Measurements from ENCODE around the gene RILPL1.
"Not testable (repeated sequence)": the region's sequence is repeated elsewhere in the genome, so short reads cannot be mapped to it uniquely, and the experiment has no call there.

Gene RILPL1

DNA sequence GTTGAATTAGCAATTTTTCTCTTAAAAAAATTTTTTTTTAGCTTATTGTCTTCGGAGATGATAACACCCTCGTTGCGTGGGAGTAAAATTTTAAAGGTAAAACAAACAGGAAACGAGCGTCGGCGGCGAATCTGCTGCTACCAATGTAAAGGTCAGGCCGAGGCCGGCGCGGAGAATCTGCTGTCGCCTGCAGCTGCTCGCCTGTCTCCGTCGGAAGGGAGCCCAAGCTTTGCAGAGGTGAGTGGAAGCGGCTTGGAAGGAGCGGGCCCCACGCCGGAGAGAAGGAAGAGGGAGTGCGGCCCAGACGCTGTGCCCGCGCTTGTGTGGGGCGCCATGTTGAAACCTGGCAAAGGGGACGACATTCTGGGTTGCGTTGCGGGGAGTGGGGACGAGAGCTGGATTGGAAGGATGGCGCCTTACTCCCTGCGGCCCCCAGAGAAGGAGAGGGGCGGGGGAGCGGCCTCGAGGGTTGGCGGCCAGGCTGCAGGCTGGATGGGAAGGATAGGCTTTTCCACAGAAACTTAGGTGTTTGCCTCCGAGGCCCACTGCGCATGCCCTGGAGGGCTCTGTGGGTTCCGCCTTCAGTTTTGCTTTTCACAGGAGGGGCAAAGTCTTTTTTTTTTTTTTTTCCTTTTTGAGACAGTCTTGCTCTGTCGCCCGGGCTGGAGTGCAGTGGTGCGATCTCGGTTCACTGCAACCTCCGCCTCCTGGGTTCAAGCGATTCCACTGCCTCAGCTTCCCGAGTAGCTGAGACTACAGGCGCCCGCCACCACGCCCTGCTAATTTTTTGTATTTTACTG is 75.3 kb downstream of the RILPL1 start, which contains the start of gene SNRNP35:
Gene SNRNP35 (plus strand): TSS at position 160 of the 800 bp plus-strand sequence. CDS start 7,402 bp downstream, outside the sequence.
- no peak for FAIRE-seq

DNA sequence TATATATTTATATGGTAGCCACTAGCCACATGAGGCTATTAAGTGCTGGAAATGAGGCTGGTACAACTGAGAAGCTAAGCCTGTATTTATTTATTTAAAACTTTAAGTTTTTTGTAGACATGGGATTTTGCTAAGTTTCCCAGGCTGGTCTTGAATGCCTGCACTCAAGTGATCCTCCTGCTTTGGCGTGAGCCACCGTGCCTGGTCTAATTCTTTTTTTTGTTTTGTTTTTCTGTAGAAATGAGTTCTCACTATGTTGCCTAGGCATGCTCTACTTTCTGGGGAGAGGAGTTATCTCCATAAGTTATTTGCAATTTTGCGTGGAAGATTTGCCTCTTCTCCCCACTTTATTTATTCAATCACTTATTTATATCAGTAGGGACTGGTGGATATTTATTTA is 80.4 kb downstream of the RILPL1 start:
- FAIRE-seq = no peak

DNA sequence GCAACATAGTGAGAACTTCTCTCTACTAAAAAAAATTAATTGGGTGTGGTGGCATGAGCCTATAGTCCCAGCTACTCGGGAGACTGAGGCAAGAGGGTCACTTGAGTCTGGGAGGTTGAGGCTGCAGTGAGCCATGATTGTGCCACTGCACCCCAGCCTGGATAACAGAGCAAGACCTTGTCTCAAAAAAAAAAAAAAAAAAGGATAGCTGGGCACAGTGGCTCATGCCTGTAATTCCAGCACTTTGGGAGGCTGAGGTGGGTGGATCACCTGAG is 81.3 kb downstream of the RILPL1 start:
- FAIRE-seq = not testable (repeated sequence)

DNA sequence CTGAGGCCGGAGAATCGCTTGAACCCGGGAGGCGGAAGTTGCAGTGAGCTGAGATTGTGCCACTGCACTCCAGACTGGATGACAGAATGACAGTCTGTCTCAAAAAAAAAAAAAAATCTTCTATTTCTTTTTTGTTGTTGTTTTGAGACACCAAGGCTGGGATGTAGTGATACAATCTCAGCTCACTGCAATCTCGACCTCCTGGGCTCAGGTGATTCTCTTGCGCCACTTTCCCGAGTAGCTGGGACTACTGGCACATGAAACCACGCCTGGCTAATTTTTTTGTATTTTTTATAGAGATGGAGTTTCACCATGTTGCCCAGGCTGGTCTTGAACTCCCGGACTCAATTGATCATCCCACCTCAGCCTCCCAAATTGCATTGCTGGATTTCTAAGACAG is 82.9 kb downstream of the RILPL1 start:
- FAIRE-seq = no peak

DNA sequence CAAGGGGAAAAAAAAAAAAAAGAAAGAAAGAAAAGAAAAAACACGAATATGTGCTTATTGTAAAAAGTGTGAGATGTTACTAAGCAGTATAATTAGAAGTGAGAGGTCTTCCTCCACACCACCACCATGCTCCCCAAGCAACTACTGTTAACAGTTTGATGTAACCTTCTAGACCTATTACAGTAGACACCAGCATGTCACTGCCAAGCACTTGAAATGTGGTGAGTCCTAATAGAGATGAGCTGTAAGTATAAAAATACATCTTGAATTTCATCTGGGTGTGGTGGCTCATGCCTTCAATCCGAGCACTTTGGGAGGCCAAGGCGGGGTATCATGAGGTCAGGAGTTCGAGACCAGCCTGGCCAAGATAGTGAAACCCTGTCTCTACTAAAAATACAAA is 83.7 kb downstream of the RILPL1 start:
- FAIRE-seq = no peak

DNA sequence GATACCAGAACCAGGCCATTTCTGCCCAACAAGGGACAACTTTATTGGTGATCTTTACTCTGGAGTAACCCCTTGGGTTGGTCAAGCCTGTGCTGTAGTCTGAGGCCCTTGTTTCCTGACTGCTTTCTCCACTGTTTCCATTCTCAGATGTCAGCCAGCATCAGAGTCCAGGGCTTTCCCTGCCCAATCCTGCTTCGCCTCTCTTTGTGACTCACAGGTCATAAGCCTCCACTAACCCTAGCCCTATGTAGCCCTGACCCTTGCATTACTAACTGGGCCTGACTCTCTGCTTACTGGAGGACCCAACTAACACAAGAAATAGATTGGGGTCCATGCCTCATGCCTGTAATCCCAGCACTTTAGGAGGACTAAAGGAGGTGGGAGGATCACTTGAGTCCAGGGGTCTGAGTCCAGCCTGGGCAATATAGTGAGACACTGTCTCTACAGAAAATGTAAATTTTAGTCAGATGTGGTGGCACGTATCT is 84.2 kb downstream of the RILPL1 start:
- no peak for FAIRE-seq

DNA sequence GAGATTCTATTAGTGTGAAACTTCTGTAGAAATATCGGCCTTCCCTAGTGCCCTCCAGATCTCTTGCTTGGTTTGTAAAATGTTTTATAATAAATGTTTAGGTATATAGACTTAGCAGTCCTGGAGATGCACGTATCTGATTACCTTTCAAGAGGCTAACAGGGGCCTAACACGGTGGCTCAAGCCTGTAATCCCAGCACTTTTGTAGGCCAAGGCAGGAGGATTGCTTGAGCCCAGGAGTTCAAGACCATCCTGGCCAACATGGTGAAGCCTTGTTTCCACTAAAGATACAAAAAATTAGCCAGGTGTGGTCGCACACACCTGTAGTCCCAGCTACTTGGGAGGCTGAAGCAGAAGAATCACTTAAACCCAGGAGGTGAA is 87.2 kb downstream of the RILPL1 start:
- no peak for FAIRE-seq

DNA sequence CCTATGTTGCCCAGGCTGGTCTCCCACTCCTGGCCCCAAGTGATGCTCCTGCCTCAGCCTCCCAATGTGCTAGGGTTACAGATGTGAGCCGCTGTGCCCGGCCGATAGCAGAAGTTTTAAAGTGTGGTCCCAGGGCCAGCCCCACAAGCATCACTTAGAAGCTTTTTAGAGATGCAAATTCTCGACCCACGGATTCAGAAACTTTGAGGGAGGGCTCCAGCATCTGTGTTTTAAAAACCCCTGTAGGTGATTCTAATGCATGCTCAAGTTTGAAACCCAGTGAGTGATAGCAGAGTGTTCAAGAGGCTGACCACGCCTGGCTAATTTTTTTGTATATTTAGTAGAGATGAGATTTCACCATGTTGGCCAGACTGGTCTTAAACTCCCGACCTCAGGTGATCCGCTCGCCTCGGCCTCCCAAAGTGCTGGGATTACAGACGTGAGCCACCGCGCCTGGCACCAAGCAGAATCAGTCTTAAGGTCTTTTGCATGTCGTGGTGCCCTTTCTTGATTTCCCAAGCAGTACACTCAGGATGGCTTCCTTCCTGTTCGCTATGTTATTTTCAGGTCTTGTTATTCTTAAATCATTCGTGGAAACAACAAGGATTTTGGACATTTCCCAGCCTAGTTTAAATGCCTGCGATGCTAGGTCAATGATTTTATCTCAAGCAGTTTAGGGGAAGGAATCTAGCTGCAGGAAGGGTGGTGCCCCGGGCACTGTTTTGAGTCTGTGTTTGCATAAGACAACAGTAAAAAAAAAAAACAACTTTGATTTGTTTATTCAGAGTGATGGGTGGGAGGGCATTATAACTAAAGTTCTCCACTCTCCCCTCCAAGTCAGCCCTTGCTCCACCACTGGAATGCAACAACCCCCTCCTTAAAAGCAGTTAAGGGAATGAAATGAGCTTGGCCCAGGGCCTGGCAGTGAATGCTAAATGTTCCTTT is 87.9 kb downstream of the RILPL1 start:
- FAIRE-seq = peak; percentile 67

DNA sequence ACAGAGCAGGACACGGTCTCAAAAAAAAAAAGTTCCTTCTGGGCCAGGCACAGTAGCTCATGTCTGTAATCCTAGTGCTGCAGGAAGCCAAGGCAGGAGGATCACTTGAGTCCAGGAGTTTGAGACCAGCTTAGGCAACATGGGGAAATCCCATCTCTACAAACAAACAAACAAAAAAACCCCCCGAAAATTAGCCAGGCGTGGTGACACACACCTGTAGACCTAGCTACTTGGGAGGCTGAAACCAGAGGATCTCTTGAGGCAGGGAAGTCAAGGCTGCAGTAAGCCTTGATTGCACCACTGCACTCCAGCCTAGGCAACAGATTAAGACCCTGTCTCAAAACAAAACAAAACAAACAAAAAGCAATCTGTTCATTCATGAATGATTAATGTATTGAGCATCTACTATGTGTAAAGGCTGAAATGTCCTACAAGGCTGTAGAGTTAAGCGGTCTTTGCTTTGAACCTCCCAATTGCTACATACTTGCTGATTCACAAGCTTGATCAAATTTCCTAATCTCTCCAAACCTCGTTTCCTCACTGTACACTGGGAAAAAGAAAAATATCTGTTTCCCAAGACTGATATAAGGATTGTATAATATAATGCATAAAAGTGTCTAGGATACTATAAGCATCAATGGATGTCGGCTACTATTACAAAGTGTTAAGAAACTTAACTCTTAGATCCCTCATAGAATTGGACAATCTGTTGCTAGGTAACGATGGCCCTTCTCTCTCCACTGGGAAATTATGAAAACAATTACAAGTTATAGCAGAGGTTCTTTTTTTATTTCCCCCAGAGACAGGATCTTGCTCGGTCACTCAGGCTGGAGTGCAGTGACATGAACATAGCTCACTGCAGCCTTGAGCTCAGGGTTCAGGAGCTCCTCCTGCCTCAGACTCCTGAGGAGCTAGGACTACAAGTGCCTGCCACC is 89.2 kb downstream of the RILPL1 start:
- no peak for FAIRE-seq

DNA sequence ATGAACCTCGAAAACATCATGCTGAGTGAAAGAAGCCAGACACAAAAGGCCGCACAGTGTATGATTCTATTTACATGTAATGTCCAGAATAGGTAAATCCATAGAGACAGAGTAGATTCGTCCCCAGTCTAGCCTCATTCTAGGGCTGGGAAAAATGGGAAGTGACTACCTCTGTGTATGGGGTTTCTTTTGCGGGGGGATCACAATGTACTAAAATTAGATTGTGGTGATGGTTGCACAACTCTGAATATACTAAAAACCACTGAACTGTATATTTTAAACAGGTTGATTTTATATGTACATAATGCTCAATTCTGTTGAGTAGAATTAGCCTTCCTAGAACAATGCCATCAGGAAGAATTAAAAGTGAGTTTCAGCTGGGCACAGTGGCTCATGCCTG is 90.7 kb downstream of the RILPL1 start:
- FAIRE-seq = no peak

DNA sequence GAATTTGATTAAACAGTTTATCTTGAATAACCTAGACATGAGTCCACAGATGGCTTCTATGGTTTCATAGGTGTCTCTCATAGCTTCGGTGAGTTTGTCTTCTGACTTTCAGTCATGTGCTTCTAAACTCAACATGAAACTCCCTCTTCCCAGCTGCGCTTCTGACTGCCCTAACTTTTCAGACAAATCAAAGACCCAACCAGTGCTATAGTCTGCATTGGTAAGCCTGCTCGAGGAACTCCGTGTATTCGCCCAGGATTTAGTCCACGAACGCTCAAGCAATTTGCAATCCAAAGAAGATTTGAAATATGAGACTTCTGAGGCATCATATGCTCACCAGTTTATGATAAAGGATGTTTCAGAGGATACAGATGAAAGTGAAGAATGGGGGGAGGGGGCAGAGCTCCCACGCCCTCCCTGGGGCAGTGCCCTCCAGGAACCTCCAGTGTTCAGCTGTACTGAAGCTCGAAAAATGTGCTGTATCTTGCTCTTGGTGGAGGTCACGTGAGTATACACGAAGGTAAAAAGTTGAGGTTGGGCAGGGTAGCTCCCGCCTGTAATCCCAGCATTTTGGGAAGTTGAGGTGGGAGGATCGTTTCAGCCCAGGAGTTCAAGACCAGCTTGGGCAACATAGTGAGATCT is 91.9 kb downstream of the RILPL1 start:
- no peak for FAIRE-seq

DNA sequence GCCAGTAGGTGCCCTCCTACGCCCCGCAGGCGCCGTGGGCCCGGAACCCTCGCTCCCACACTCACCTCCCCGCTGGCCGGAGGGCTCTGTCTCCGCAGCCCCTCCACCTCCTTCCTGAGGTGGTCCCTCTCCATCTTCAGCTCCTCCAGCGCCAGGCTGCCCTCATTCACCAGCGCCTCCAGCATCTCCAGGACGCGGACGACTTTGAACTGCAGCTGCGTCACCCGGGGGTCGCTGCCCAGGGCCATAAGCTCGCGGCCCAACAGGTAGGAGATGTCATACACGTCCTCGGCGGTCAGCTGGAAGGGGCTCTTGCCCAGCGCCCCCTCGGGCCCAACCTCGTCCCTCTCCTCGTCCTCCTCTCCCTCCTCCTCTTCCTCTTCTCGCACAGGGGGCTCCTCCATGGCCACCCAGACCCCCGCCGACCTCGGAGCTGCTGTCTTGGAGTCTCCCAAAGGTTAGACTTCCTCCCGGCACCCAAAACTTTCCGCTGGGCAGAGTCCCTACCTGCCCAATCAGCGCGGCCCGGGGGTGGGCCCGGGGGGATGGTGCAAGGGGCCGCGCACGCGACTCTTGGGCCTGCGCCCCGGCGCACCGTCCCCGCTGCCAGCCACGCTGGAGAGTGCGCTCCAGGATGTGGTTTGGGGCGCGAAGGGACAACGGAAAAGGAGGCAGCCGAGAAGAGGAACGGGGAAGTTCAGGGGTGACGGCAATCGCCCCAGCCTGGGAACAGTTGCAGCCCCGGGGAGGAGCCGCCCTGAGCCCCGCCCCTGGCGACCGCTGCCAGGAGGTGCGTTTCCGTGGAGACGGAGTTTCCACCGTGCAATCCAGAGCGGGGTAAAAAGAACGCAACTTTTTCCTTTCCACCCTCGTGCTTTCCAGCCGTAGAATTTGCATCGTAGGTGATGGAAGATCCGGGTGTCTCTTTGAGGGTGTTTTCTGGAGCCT is 97.2 kb downstream of the RILPL1 start, which contains the start of gene RILPL2:
Gene RILPL2 (minus strand): TSS at position 668 of the 948 bp plus-strand sequence. CDS start 264 bp downstream, at position 404.
- FAIRE-seq = no peak

DNA sequence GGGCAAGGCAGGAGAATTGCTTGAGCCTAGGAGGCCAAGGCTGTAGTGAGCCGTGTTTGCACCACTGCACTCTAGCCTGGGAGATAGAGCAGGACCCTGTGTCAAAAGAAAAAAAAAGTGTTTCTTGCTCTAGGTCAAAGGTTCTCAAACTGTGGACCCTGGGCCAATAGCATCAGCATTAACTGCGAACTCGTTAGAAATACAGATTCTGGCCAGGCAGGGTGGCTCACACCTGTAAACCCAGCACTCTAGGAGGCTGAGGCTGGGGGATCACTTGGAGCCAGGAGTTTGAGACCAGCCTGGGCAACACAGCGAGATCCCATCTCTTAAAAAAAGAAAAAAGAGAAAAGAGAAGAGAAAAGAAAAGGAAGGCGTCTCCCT is 97.9 kb downstream of the RILPL1 start:
- FAIRE-seq = no peak

DNA sequence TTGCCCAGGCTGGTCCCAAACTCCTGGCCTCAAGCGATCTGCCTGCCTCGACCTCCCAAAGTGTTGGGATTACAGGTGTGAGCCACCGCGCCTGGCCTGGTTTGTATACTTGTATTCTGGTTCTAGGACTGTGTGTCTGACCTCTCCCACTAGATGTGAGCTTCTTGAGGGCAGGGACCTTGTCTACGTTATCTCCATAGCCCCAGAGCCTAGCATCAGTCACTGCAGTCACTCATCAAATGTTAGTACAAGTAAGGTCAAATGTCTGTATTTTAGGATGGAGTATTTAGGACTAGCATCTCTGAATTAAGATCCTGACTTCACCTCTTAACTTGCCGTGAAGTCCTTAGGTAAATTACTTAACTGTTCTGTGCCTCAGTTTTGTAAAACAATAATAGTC is 99.9 kb downstream of the RILPL1 start:
- FAIRE-seq = no peak

DNA sequence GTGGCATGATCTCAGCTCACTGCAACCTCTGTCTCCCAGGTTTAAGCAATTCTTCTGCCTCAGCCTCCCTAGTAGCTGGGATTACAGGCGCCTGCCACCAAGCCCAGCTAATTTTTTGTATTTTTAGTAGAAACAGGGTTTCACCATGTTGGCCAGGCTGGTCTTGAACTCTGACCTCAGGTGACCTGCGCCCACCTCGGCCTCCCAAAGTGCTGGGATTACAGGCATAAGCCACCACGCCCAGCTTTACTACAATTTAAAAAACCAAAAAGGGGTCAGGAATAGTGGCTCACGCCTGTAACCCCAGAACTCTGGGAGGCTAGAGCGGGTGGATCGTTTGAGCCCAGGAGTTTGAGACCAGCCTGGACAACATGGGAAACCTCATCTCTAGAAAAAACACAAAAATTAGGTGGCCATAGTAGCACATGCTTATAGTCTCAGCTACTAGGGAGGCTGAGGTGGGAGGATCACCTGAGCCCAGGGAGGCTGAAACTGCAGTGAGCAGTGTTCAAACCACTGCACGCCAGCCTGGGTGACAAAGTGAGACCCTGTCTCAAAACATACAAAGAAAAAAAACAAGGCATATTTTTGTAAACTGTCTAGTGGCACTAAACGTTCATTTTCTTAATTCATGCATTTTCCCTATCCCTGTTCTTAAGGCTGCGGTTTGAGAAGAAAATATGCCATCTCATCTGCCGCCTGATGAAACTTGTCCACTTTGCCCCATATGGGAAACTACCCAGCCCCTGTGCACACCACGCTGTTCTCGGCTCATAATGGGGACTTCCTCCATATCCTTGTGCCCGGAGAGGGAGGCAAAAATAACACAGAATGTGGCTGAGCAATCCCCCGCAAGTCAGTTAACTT is 101.3 kb downstream of the RILPL1 start:
- not testable (repeated sequence) for FAIRE-seq

DNA sequence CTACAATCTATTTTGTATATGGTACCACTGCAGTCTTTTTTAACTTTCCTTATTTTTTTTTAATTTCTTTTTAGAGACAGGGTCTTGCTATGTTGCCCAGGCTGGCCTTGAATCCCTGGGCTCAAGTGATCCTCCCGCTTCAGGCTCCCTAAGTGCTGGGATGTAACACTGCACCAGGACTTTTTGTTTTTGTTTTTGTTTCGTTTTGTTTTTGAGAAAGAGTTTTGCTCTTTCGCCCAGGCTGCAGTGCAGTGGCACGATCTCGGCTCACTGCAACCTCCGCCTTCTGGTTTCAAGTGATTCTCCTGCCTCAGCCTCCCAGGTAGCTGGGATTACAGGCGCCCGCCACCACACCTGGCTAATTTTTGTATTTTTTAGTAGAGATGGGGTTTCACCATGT is 104.4 kb downstream of the RILPL1 start:
- FAIRE-seq = not testable (repeated sequence)

DNA sequence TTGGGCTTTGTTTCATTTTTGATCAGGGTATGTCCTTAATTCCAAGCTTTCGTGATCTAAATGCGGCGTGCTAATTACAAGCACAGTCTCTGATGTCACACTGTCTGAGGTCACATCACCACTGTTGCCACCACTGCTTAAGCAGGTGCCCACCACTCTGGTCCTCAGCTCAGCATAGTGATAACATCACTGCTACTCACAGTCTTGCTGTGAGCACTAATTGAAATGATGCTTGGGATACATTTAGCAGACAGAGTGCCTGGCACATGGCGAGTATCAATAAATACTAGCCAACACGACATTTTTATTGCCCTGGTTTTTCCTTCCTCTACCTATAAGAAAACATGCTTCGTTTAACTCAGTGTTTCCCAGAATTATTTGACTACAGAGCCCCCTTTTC is 104.9 kb downstream of the RILPL1 start:
- no peak for FAIRE-seq

DNA sequence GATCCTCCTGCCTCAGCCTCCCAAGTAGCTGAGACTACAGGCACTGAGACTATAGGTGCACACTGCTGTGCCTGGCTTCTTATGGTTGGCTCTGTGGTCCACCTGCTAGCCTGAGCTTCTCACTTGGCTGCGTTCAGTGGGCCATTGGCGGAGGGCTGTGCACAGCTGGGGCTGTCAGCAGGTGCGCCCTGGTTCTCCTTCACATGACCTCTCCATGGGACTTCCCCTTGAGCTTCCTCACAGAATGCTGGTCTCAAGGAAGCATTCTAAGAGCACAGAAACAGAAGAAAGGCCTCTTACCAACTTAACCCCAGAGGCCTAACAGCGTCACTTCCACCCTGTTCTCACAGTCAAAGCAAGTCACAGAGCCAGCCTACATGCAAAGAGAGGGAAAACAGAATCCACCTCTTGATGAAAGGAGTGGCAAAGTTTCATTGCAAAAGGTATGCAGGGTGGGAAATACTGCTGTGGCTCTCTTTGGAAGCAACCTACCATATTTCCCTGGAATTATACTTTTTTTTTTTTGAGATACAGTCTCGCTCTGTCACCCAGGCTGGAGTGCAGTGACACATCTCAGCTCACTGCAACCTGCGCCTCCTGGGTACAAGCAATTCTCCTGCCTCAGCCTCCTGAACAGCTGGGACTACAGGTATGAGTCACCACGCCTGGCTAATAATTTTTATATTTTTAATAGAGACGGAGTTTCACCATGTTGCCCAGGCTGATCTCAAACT is 106.3 kb downstream of the RILPL1 start:
- FAIRE-seq = no peak

DNA sequence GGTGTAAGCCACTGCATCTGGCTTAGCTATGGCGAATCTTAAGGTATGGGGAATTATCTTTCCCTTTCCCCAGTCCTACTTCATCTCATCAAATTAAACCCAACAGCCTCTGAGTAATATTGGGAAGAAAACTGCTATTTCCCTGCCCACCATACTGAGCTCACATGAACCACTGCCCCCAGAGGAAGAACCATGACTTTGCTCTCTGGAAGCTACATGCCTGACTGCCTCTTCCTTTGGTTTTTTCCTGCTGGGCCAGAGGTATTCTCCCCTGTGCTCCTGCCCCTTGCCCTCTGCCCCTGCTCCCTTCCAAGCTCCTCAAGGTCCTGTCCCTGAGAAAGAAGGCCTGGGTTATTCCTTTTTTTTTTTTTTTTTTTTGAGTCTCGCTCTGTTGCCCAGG is 112.2 kb downstream of the RILPL1 start:
- no peak for FAIRE-seq

Data from endometrium (tissue), 2 donors.